GM23338 (cell line): ENCODE results near the gene GNPDA2. TPM values are rescaled to one million over a fixed set of nuclear protein-coding genes. Genes with fewer than 3 reads are reported as not detected.

ENCODE experiments used
- ATAC-seq: fragments of 200-7000 bp; cut with Tn5 transposase; 3 replicates; pipeline ENCODE4 v1.9.1; 2020
- DNase-seq: peaks from one replicate; pipeline ENCODE4 v3.0.0-alpha.2; 2015; ENCODE audit warnings: low spot score
- H2AFZ ChIP-seq: fragments of 200-600 bp; sonication (generic); 2 replicates; pipeline ENCODE4 v1.8.0; 2016; ENCODE audit warnings: antibody characterized with exemption, mild to moderate bottlenecking, moderate library complexity
- H3F3A ChIP-seq: fragments of 200-600 bp; sonication (generic); replicated peaks from 2 replicates; pipeline ENCODE4 v1.8.0; 2017; ENCODE audit warnings: antibody characterized with exemption, mixed run types, low read depth
- H3K27ac ChIP-seq: fragments of 200-600 bp; sonication (generic); 2 replicates; pipeline ENCODE4 v1.6.1; 2016; ENCODE audit warnings: low read depth
- H3K27me3 ChIP-seq: fragments of 200-600 bp; sonication (generic); 2 replicates; pipeline ENCODE4 v1.8.0; 2016; ENCODE audit warnings: mild to moderate bottlenecking, mixed run types, moderate library complexity; ENCODE audit not compliant: insufficient read depth
- H3K36me3 ChIP-seq: fragments of 200-600 bp; sonication (generic); 2 replicates; pipeline ENCODE4 v1.8.0; 2016; ENCODE audit warnings: mild to moderate bottlenecking; ENCODE audit not compliant: insufficient read depth
- H3K4me1 ChIP-seq: fragments of 200-600 bp; sonication (generic); 2 replicates; pipeline ENCODE4 v1.8.0; 2016; ENCODE audit warnings: mild to moderate bottlenecking, moderate library complexity; ENCODE audit not compliant: insufficient read depth
- H3K4me2 ChIP-seq: fragments of 200-600 bp; sonication (generic); 2 replicates; pipeline ENCODE4 v1.7.1; 2017; ENCODE audit warnings: mixed run types
- H3K4me3 ChIP-seq: fragments of 200-600 bp; sonication (generic); 2 replicates; pipeline ENCODE4 v1.6.1; 2016; ENCODE audit warnings: mixed run types
- H3K79me2 ChIP-seq: fragments of 200-600 bp; sonication (generic); replicated peaks from 2 replicates; pipeline ENCODE4 v1.8.0; 2017; ENCODE audit warnings: mild to moderate bottlenecking; ENCODE audit not compliant: insufficient read depth
- H3K9me2 ChIP-seq: fragments of 200-600 bp; sonication (generic); 2 replicates; pipeline ENCODE4 v1.8.0; 2017; ENCODE audit not compliant: insufficient read depth
- H4K20me1 ChIP-seq: fragments of 200-600 bp; sonication (generic); replicated peaks from 2 replicates; pipeline ENCODE4 v1.8.0; 2017; ENCODE audit warnings: mild to moderate bottlenecking; ENCODE audit not compliant: insufficient read depth
- H3K27ac Mint-ChIP-seq: 2 replicates; pipeline ENCODE4 v1.8.0; 2020; ENCODE audit warnings: inconsistent platforms, mild to moderate bottlenecking, moderate library complexity, mixed read lengths
- H3K27me3 Mint-ChIP-seq: 3 replicates; pipeline ENCODE4 v1.8.0; 2022; ENCODE audit warnings: low read depth, mild to moderate bottlenecking, moderate library complexity, mixed read lengths, inconsistent platforms; ENCODE audit not compliant: insufficient read depth, poor library complexity
- H3K36me3 Mint-ChIP-seq: 3 replicates; pipeline ENCODE4 v1.8.0; 2021; ENCODE audit warnings: low read depth, mild to moderate bottlenecking, inconsistent platforms, moderate library complexity, mixed read lengths
- H3K4me1 Mint-ChIP-seq: 3 replicates; pipeline ENCODE4 v1.8.0; 2020; ENCODE audit warnings: mild to moderate bottlenecking, inconsistent platforms, mixed read lengths
- H3K4me3 Mint-ChIP-seq: 3 replicates; pipeline ENCODE4 v1.8.0; 2021; ENCODE audit warnings: moderate library complexity, mild to moderate bottlenecking, inconsistent platforms, mixed read lengths
- H3K9me3 Mint-ChIP-seq: 3 replicates; pipeline ENCODE4 v1.8.0; 2020; ENCODE audit warnings: moderate library complexity, mild to moderate bottlenecking, inconsistent platforms, mixed read lengths
- CREB1 ChIP-seq: fragments of 250-450 bp; sonication (Bioruptor Pico); IDR thresholded peaks from 2 replicates; pipeline ENCODE4 v1.5.0; 2020; ENCODE audit warnings: low read depth, mild to moderate bottlenecking, moderate library complexity
- CTCF ChIP-seq, 2 experiments: fragments of 200-600 bp in 1 of 2; sonication (generic) in 1 of 2; conservative IDR thresholded peaks; 2 replicates each; pipeline versions ENCODE4 v1.5.1 to v1.6.1; 2016 to 2017; ENCODE audit warnings: antibody characterized with exemption in 2 of 2, low read depth in 2 of 2, mild to moderate bottlenecking in 2 of 2, moderate library complexity in 1 of 2
- ETS1 ChIP-seq: IDR thresholded peaks from 2 replicates; pipeline ENCODE4 v1.6.1; 2016; ENCODE audit warnings: antibody characterized with exemption
- EZH2 ChIP-seq: fragments of 200-600 bp; sonication (generic); IDR thresholded peaks from one replicate; pipeline ENCODE4 v1.8.0; 2017; ENCODE audit warnings: antibody characterized with exemption, mild to moderate bottlenecking, low read depth; ENCODE audit not compliant: unreplicated experiment
- EZH2phosphoT487 ChIP-seq: fragments of 200-600 bp; sonication (generic); IDR thresholded peaks from one replicate; pipeline ENCODE4 v1.8.1; 2018; ENCODE audit warnings: antibody characterized with exemption; ENCODE audit not compliant: unreplicated experiment
- JUNB ChIP-seq: IDR thresholded peaks from one replicate; pipeline ENCODE4 v1.6.1; 2016; ENCODE audit warnings: antibody characterized with exemption; ENCODE audit not compliant: unreplicated experiment
- NANOG ChIP-seq: IDR thresholded peaks from 2 replicates; pipeline ENCODE4 v1.6.1; 2016; ENCODE audit warnings: antibody characterized with exemption, borderline replicate concordance
- POLR2AphosphoS5 ChIP-seq: IDR thresholded peaks from 2 replicates; pipeline ENCODE4 v1.6.1; 2016; ENCODE audit warnings: antibody characterized with exemption, low read depth
- REST ChIP-seq: IDR thresholded peaks from one replicate; pipeline ENCODE4 v1.6.1; 2018; ENCODE audit warnings: antibody characterized with exemption; ENCODE audit not compliant: unreplicated experiment
- STAT1 ChIP-seq: IDR thresholded peaks from one replicate; pipeline ENCODE4 v1.6.1; 2016; ENCODE audit warnings: antibody characterized with exemption; ENCODE audit not compliant: unreplicated experiment
- ZNF114 ChIP-seq: fragments of 250-450 bp; sonication (Bioruptor Pico); IDR thresholded peaks from 2 replicates; pipeline ENCODE4 v1.5.0; 2020; ENCODE audit warnings: mild to moderate bottlenecking, moderate library complexity
- ZNF331 ChIP-seq: fragments of 250-450 bp; sonication (Bioruptor Pico); IDR thresholded peaks from 2 replicates; pipeline ENCODE4 v1.5.0; 2020; ENCODE audit warnings: low read depth, mild to moderate bottlenecking, moderate library complexity
- ZNF462 ChIP-seq: fragments of 250-450 bp; sonication (Bioruptor Pico); IDR thresholded peaks from 2 replicates; pipeline ENCODE4 v1.5.0; 2020; ENCODE audit warnings: mild to moderate bottlenecking, moderate library complexity
- polyA plus RNA-seq: library from polyadenylated mRNA; unstranded; fragments of >200 nt; fragmentation: Nextera tagmentation; extraction: Ambion mirVana; gene quantifications from 2 replicates; pipeline ENCODE4 v1.2.1, GENCODE V29; 2016
- total RNA-seq: library from RNA; depleted of rRNA; stranded (reverse); fragments of >200 nt; shearing (Covaris generic); gene quantifications from 2 replicates; pipeline ENCODE4 v1.2.3, GENCODE V29; 2014

The GNPDA2 gene
- total and polyA plus RNA-seq, 2 experiments from 2014 or later: 6.4 to 7.7 TPM

GRCh38 chr4:44662623-44663005, 63.7 kb downstream of the GNPDA2 start:
- Mint-ChIP-seq H3K4me3 (no peak overlapping the region), H3K27ac (no peak overlapping the region), H3K36me3 (no peaks in the 10 kb centered on the region), H3K4me1 (peaks cover 8% of the 10 kb centered on the region; the same call in 2 of the 3 replicates), H3K9me3 (no peaks in the 10 kb centered on the region), H3K27me3 (no peaks in the 10 kb centered on the region)
- DNase-seq (no peak), ATAC-seq (no peak)
- Histone ChIP-seq H3K4me3 (no peak overlapping the region), H3K36me3 (no peaks in the 10 kb centered on the region), H4K20me1 (no peaks in the 10 kb centered on the region), H3K27ac (no peak overlapping the region), H3K27me3 (no peaks in the 10 kb centered on the region), H2AFZ (no peak overlapping the region), H3K4me1 (no peaks in the 10 kb centered on the region), H3K4me2 (no peak overlapping the region), H3F3A (no peaks in the 10 kb centered on the region), H3K79me2 (no peaks in the 10 kb centered on the region), H3K9me2 (no peaks in the 10 kb centered on the region)
- TF ChIP-seq JUNB (no peak), EZH2 (no peak), CTCF (conservative IDR thresholded peaks at IDR 0.05; ENCODE audit: low read depth in 2 of 2) (no peak), ZNF331 (CRISPR knock-in tag) (no peak), NANOG (no peak), ZNF114 (CRISPR knock-in tag) (no peak), REST (no peak), POLR2AphosphoS5 (no peak), EZH2phosphoT487 (no peak), ETS1 (no peak), ZNF462 (CRISPR knock-in tag) (no peak), STAT1 (no peak), CREB1 (CRISPR knock-in tag) (no peak)
